Limb (tissue), 2 donors: ENCODE results near the gene DNAL4.
"Not testable (repeated sequence)": the region's sequence is repeated elsewhere in the genome, so short reads cannot be mapped to it uniquely, and the experiment has no call there.

Experiments
- DNase-seq, 2 donors: peaks; one replicate each; pipeline ENCODE4 v3.0.0-alpha.2; 2016; ENCODE audit errors: extremely low spot score in 2 of 2

The DNAL4 gene

DNA sequence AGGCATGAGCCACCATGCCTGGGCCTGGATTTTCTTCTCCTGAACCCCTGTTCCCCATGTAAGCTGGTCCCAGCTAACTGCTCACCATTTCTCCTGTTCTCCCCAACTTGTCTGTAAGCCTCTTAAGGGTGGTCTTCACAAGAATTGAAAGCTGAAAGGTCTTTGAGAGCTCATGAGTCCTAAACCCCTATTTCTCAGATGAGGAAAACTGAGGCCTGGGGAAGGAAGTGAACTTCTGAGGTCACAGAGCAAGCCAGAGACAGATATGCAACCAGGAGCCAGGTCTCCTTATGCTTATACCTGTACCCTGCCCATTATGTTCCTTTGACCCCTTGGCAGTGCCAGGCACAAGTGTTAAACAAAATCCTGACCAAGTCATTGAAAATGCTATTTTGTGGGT is 33.6 kb upstream of the DNAL4 start:
- no peak for DNase-seq

DNA sequence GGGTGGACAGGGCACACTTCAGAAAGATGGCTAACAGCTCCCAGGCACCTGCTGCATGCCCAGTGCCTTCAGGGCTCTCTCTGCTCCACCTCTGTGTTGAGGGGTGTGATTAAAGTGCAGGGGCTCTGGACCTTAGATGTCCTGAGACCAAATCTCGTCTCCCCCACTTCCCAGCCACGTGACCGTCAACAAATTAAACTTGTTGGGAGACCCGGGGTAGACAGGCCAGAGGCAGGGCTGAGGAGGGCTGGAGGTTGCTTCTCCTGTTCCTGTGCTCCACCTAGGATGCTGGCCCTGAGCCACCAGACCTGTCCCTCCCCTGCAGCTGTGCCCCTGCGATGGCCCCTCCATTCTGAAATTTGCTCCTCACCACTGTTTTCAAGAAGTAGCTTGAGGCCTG is 32.9 kb upstream of the DNAL4 start:
- no peak for DNase-seq

- DNase-seq: no peak
These were observed 32.4 kb upstream of the DNAL4 start for GRCh38 chr22:38826386-38826785.

DNA sequence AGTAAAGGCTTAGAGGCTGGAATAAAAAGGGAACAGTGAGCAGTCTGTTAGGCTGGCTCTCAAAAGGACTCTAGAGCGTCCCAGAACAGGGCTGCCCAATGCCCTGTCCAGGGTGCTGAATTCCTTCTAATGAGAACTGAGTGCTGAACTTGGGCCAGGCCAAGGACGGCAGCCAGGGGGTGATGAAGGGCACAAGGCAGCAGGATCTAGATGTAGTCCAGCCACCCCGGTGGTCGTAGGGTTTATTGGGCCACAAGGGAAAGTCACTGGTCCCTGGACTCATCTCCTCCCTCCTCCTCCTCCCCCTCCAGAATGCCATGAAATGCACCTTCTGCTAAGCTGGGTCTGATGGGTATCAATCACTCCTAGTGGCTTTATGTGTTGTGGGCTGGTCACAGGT is 30.6 kb upstream of the DNAL4 start:
- DNase-seq: peak; percentile 69 to 82

DNA sequence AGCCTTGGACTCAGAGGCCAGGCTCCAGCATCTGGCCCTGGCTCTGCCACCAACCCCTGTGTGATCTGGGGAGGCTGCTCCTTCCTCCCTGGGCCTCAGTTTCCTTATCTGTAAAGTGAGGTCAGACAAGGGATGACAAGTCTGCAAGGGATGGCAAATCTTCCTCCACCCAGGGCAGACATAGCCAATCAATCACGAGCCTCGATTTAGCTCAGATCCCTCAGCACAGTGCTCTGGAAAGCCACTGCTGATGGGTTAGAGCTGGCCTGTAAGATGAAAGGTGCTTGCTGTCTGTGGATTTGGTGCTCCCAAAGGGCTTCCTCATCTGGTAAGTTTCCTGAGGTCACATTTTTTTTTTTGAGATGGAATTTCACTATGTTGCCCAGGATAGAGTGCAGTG is 29.7 kb upstream of the DNAL4 start:
- no peak for DNase-seq

- no peak for DNase-seq
These were observed 29.1 kb upstream of the DNAL4 start for GRCh38 chr22:38823076-38823475.

DNA sequence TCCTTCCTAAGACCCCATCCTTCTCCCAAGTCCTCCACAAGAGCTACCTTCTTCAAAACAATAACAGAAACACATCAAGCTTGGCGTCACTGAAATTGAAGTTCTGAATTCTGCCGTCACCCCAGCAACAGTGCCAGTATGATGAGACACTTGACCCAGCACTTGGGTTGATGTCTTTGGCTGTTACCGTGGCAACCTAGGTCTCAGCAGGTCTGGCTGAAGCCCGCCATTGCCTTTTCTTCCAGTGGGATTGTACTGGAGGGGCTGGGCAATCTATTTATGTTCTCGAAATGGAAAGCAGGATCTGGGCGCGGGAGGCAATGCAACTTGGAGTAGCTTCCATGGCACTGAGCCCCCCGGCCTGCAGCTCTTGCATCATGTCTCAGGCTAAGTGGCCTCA is 26.1 kb upstream of the DNAL4 start:
- DNase-seq: no peak

DNA sequence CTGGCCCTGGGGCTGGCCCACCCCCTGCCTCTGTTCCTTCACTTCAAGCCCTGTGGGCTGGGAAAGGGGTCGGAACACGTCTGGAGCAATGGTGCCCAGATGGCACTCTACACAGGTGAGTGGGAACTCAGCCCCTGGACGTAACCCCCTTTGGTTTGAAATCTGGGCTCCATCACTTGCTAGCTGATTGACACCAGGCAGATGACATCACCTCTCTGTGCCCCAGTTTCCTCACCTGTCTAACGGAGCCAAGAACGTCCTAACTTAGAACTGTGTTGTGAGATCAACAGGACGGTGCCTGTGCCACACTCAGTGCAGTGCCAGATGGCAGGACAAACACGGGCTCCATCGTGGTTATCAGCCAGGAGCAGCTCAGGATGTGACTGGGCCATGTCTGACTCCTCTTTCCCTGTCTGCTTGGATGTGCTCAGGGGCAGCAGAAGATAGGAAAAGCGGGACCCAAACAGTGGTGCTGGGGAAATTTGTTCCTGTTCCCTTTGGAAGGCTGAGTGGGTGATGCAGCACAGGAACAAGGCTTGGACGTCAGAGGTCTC is 25.5 kb upstream of the DNAL4 start:
- DNase-seq: no peak

DNA sequence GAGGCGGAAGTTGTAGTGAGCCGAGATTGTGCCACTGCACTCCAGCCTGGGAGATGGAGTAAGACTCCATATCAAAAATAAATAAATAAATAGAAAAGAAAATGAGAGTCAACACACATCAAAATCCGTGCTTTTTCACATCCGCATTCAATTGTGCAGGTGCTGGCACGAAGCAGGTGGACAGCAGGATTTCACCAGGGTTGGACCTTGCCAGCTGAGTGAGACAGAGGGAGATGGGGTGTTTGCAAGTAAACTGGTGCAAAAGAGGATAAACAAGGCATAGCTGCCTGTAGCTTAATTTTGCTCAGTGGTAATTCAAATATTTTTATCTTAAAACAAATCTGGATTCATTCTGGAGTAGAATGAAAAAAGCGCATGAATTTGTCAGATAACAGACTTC is 23.3 kb upstream of the DNAL4 start:
- DNase-seq: no peak

GRCh38 chr22:38815842-38816241 is 21.9 kb upstream of the DNAL4 start:
- no peak for DNase-seq

DNA sequence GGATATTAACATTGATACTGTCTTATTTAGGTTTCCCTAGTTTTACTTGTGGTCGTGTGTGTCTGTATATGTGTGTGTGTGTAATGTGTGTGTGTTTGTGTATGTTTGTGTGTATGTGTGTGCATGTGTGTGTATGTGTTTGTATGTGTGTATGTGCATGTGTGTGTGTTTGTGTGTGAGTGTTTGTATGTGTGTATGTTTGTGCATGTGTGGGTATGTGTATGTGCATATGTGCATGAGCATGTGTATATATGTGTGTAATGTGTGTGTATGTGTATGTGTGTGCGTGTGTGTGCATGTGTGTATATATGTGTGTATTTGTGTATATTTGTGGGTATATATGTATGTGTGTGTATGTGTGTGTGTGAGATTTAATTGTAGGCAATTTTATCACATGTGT is 17.3 kb upstream of the DNAL4 start:
- DNase-seq: no peak

GRCh38 chr22:38805041-38805593 is 11.2 kb upstream of the DNAL4 start:
- not testable (repeated sequence) for DNase-seq

GRCh38 chr22:38802671-38803121 is 8.8 kb upstream of the DNAL4 start:
- peak in 1 of 2 donors; percentile 48 for DNase-seq

GRCh38 chr22:38799265-38800002 is 5.5 kb upstream of the DNAL4 start:
- DNase-seq: no peak

- DNase-seq: no peak
These were observed 4.6 kb upstream of the DNAL4 start for GRCh38 chr22:38798496-38798895.

DNA sequence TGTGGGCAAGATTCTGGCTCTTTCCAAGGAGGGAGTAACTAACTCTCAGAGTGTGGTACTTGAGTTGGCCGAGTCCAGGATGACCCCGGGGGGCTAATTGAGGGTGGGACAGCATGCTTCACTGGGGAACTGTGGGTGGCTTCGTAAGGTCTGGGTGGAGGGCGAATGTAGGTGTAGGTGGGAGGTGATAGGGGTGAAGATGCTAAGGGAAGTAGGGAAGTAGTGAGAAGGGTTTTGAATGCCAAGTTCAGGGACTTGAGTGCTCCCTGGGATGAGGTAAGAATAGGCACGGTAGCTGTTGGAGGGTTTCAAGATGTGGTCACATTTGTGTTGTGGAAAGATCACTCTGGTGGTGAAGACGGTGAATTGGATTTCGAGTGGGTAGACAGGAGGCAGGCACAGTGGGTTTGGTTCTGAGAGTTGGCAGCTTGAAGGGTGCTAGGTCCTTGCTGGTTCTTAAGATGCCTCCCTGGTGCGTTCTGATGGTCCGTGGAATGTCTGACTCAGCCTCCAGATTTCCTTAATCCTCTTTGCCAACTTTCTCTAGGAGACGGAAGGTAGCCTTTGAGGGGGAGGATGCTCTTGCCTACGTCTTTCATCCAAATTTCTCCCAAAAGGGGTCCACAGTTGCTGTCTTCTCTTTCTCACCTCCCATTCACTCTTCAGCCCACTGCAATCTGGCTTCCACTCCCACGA is 2.5 kb upstream of the DNAL4 start:
- DNase-seq: no peak

DNA sequence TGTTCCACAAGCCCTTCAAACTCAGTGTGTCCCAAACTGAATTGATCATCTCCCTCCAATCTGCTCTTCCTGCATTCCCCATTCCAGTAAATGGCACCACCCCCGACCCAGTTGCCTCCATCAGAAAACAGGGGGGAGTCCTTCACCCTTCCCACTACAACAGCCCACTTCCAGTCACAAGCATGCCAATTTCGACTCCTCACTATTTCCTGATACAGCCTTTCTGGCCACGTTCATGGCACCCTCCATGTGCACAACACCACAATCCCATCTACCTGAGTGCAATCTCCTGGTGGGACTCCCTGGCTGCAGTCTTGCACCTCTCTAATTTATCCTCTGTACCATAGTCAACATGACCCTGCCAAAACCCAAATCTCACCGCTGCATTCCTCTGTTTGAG is 1.6 kb upstream of the DNAL4 start:
- no peak for DNase-seq

DNA sequence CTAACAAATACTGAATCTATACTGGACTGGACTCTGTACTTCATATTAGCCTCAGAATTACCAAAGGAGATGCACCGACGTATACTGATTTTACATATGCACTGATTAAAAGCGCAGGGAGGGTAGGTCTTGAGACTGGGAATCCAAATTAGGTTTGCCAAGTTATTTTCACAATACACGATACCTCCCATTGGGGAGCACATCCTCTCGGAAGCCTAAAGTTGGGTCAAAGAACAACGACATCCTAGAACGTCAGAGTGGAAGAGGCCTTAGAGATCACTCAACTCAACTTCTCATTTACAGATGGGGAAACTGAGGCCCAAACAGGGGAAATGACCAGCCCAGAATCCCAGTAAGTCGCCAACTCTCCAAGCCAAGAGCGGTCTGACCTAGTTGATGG is 626 bp downstream of the DNAL4 start:
- DNase-seq: no peak

DNA sequence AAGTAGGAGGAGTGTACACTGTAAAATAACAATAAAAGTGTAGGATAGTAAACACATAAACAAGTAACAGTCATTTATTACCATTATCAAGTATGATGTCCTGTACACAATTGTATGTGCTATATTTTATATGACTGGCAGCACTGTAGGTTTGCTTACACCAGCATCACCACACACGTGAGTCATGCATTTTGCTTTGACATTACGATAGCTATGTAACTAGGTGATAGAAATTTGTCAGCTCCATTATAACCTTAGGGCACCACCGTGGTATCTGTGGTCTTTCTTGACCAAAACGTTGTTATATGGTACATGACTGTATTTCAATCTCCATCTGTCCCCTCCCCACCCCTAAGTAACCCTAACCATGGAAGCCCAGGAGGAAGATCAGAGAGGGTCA is 1.1 kb downstream of the DNAL4 start:
- DNase-seq: no peak

- no peak for DNase-seq
These were observed 4.3 kb downstream of the DNAL4 start for GRCh38 chr22:38789606-38790005.

DNA sequence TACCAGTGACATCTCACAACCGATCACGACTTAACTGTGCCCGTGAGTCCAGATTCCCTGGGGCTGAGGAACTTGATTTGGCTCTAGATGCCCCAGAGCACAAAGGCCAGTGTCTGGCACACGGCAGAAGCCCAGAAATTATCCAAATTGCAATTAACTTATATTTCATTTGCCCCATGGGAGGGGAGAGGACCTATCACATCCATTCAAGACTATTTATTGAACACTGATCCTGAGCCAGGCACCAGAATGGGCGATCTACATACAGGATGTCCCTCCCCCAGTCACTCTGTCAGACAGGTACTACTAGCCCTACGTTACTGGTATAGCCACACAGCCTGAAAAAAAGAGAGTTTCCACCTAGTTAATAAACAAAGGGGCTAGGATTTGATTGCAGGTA is 5.1 kb downstream of the DNAL4 start:
- no peak for DNase-seq

DNA sequence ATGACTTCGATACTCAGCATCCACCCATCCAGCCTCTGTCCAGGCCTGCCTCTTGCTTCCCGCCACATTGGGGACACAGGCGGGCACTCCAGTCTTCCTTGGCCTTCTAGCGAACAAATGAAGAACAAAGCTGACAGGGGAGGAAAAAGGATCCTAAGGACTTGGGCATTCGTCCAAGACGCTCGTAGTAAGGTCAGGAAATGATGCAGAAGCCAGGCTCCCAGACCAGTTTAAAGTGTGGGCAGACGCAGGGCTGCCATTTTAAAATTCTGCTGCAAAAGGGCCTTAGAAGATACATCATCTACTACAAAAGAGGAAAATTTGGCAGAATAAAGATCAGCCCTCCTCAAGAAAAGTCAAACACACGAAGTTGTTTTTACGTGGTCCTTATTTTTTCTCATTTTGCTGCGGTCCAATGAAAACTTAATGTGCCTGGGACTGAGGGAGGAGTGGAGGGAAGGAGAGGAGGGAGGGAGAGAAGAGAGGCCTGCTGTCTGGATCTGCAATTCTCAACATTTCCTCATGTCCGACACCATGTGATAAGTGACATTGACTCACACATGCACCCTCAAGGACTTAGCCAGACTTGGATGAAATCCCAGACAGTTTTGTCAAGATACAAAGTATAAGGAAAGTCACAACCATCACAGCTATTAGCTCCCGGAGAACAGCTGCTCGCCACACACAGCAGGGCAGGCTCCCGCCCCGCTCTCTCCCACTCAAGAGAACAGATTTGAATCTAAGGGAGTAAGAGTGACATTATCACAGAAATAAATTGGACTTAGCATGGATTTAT is 5.7 kb downstream of the DNAL4 start:
- DNase-seq: peak in 1 of 2 donors; percentile 75
